Upper lobe of left lung (tissue), 4 donors: ENCODE measurements around the gene PRKG1.

Experiments
- CTCF ChIP-seq, 6 experiments: fragments of 450-650 bp in 4 of 6; fragments of 200-600 bp in 2 of 6; sonication (generic) in 2 of 6; IDR thresholded peaks; one replicate each; pipeline ENCODE4 v1.5.1; 2016 to 2019; ENCODE audit warnings: antibody characterized with exemption in 6 of 6
- EP300 ChIP-seq, 4 donors: sonication (generic); formaldehyde crosslinking; IDR thresholded peaks; one replicate each; pipeline ENCODE4 v1.5.1; 2017; ENCODE audit warnings: antibody characterized with exemption in 4 of 4, control low read depth in 2 of 4

DNA sequence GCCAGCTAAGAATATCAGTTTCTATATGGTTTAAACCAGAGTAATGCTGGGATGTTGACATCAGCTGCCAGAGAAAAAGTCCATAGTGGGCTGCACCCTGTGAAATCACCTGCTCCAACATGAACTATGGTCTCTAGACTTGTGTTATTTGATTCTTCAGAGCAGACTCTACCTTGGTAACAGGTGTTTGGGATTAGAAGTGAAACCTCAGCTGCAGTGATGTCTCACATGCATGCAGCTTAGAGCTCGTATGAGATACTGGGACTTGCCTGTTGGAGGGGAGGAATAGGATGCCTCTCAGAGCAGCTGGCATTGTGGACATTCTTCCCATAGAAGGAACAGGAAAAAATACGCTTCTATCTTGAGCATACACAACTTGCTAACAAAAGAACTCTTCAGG is 912.2 kb downstream of the PRKG1 start:
- no peak for TF ChIP-seq CTCF (IDR thresholded peaks at IDR 0.05)
- TF ChIP-seq EP300 (IDR thresholded peaks at IDR 0.05): no peak
